Activated CD4-positive, CD25-positive, alpha-beta regulatory T cell treated with anti-CD3 and anti-CD28 coated beads, Interleukin-2, amount 50 U/mL, for 72 hours (primary cell): ENCODE measurements around the gene ALLC.
A peak's percentile ranks its signal among the peaks of the same experiment; 100 is the strongest.
"Not testable (repeated sequence)": the region's sequence is repeated elsewhere in the genome, so short reads cannot be mapped to it uniquely, and the experiment has no call there.

Source experiments
- DNase-seq: peaks from one replicate; pipeline ENCODE4 v3.0.0; 2021

Gene ALLC

GRCh38 chr2:3657881-3658280 lies at the start of gene ALLC:
ALLC (plus strand) TSS chr2:3658200; CDS start chr2:3671158, 12,958 bp downstream.
- DNase-seq, result no peak

- DNase-seq, result no peak
Observed at GRCh38 chr2:3608373-3609278, 49.4 kb upstream of the ALLC start.

- not testable (repeated sequence) for DNase-seq
Observed at GRCh38 chr2:3609279-3609673, 48.7 kb upstream of the ALLC start.

GRCh38 chr2:3610415-3610814 lies 47.6 kb upstream of the ALLC start:
- no peak for DNase-seq

- DNase-seq, result no peak
Observed at GRCh38 chr2:3610881-3611505, 47.0 kb upstream of the ALLC start.

- no peak for DNase-seq
Observed at GRCh38 chr2:3611589-3611988, 46.4 kb upstream of the ALLC start.

- no peak for DNase-seq
Observed at GRCh38 chr2:3612639-3613523, 45.1 kb upstream of the ALLC start.

GRCh38 chr2:3613524-3613905 lies 44.5 kb upstream of the ALLC start:
- no peak for DNase-seq

- not testable (repeated sequence) for DNase-seq
Observed at GRCh38 chr2:3614743-3615142, 43.3 kb upstream of the ALLC start.

- not testable (repeated sequence) for DNase-seq
Observed at GRCh38 chr2:3615541-3616200, 42.3 kb upstream of the ALLC start.

- not testable (repeated sequence) for DNase-seq
Observed at GRCh38 chr2:3616435-3617197, 41.4 kb upstream of the ALLC start.

GRCh38 chr2:3617198-3617890 lies 40.7 kb upstream of the ALLC start:
- DNase-seq, result no peak

GRCh38 chr2:3618367-3618766 lies 39.6 kb upstream of the ALLC start:
- no peak for DNase-seq

- DNase-seq, result no peak
Observed at GRCh38 chr2:3619033-3619432, 39.0 kb upstream of the ALLC start.

- DNase-seq, result not testable (repeated sequence)
Observed at GRCh38 chr2:3619661-3620060, 38.3 kb upstream of the ALLC start.

- no peak for DNase-seq
Observed at GRCh38 chr2:3620834-3621233, 37.2 kb upstream of the ALLC start.

GRCh38 chr2:3622967-3623366 lies 35.0 kb upstream of the ALLC start:
- no peak for DNase-seq

- DNase-seq, result peak; percentile 20
Observed at GRCh38 chr2:3624059-3624794, 33.8 kb upstream of the ALLC start.

GRCh38 chr2:3625186-3625585 lies 32.8 kb upstream of the ALLC start:
- no peak for DNase-seq

GRCh38 chr2:3626118-3626811 lies 31.7 kb upstream of the ALLC start:
- no peak for DNase-seq
